HL-60 (cell line): Measurements from ENCODE around the gene UTP3.

Source experiments
- DNase-seq, 2 experiments: peaks; one replicate each; pipeline ENCODE4 v3.0.0-alpha.2; 2010 to 2020; ENCODE audit warnings: low read depth in 1 of 2, low spot score in 1 of 2
- H3K27ac ChIP-seq: fragments of 250-450 bp; sonication (Bioruptor Pico); replicated peaks from 2 replicates; pipeline ENCODE4 v1.5.1; 2020; ENCODE audit warnings: mild to moderate bottlenecking, moderate library complexity
- H3K27me3 ChIP-seq: fragments of 250-450 bp; sonication (Bioruptor Pico); 2 replicates; pipeline ENCODE4 v1.5.1; 2021; ENCODE audit warnings: mild to moderate bottlenecking, moderate library complexity; ENCODE audit not compliant: insufficient read depth, poor library complexity, severe bottlenecking
- H3K4me3 ChIP-seq: replicated peaks from 2 replicates; pipeline ENCODE4 v1.5.1; 2011; ENCODE audit warnings: mild to moderate bottlenecking, control low read depth, low read length; ENCODE audit not compliant: insufficient read depth
- CTCF ChIP-seq: IDR thresholded peaks from one replicate; pipeline ENCODE4 v1.5.1; 2011; ENCODE audit warnings: low read length, control low read depth, inconsistent platforms; ENCODE audit not compliant: insufficient read depth
- GABPA ChIP-seq: IDR thresholded peaks from 2 replicates; pipeline ENCODE4 v1.6.1; 2012; ENCODE audit warnings: low read depth
- POLR2AphosphoS5 ChIP-seq: IDR thresholded peaks from 2 replicates; pipeline ENCODE4 v1.6.1; 2012; ENCODE audit warnings: low read depth
- REST ChIP-seq: IDR thresholded peaks from 2 replicates; pipeline ENCODE4 v1.6.1; 2012; ENCODE audit warnings: low read depth; ENCODE audit not compliant: insufficient replicate concordance
- SPI1 ChIP-seq: IDR thresholded peaks from 2 replicates; pipeline ENCODE4 v1.6.1; 2012; ENCODE audit warnings: low read depth, mild to moderate bottlenecking, borderline replicate concordance

UTP3 gene

DNA sequence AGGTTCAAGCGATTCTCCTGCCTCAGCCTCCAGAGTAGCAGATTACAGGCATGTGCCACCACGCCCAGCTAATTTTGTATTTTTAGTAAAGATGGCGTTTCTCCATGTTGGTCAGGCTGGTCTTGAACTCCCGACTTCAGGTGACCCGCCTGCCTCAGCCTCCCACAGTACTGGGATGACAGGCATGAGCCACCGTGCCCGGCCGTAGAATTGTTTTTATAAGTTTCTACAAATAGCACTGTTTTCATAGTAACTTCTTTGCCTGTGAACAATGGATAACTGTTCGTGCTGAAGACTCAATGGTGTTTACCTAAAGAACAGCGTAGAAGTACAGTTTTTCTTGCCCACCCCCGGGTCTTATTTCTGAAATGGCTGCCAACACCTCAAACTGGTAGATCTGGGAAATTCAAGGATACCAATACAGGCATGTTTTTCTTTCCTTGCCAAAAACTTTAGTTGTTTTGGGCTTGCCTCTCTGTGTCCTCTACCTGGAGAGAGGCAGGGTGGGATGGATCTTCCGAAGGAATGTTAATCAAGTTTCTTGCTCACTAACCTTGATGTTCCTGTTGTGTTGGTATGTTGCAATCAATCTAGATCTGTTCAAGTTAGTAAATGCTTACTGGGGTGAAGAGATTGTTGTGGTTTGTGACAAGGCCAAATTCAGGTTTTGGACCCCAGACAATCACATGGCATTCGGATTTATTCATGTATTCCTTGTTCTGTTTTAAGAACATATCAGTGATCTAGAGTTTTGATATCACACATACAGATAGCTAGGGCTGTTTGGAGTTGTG lies 30.7 kb downstream of the UTP3 start:
- TF ChIP-seq CTCF = no peak
- TF ChIP-seq SPI1 = no peak
- TF ChIP-seq REST = no peak
- TF ChIP-seq POLR2AphosphoS5 = no peak
- TF ChIP-seq GABPA = no peak
- no peak overlapping the region for H3K4me3 ChIP-seq
- DNase-seq = no peak
- H3K27me3 ChIP-seq = no peaks in the 10 kb centered on the region
- no peak overlapping the region for H3K27ac ChIP-seq

- H3K27ac ChIP-seq = no peak within 1 kb of the TSS
- DNase-seq = no peak
- TF ChIP-seq SPI1 (no peak), CTCF (no peak), GABPA (no peak), POLR2AphosphoS5 (no peak), REST (no peak)
These were observed 33.4 kb downstream of the UTP3 start, which contains the start of gene RUFY3 for GRCh38 chr4:70721747-70722146. TSS of gene RUFY3 (plus strand) at chr4:70721964. CDS start at chr4:70722574, 610 bp downstream.

DNA sequence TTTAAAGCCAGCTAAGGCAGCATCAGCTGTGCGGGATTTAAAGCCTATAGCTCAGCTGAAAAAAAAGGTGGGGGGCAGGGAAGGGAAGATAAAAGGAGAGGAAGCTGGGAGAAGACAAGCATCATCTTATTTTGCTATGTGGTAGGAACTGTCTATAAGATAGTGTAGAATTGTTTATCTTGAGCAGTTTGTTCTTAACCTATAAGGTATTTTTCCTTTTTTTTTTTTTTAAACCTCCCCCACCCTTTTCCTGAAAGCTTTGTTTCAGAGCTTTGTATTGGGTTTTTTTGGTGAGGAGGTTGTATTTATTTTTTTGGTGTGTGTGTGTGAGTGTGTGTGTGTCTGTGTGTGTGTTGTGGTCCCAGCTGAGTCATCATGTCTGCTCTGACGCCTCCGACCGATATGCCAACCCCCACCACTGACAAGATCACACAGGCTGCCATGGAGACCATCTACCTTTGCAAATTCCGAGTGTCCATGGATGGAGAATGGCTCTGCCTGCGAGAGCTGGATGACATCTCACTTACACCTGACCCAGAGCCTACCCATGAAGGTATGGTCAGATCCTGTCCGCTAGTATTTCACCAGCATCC lies 34.0 kb downstream of the UTP3 start:
- no peak for TF ChIP-seq CTCF
- TF ChIP-seq POLR2AphosphoS5 = no peak
- TF ChIP-seq REST = no peak
- no peak for TF ChIP-seq GABPA
- TF ChIP-seq SPI1 = no peak
- DNase-seq = no peak
- H3K4me3 ChIP-seq = no peak overlapping the region
- H3K27ac ChIP-seq = no peak overlapping the region
- no peaks in the 10 kb centered on the region for H3K27me3 ChIP-seq

More at GRCh38 chr4:70721747-70722146, 33.4 kb downstream of the UTP3 start, which contains the start of gene RUFY3:
- Histone ChIP-seq H3K4me3 (no peak within 1 kb of the TSS), H3K27me3 (no peaks in the 10 kb centered on the region)
